HuH-7 (cell line): ENCODE data around the gene YY1.
A peak's percentile ranks its signal among the peaks of the same experiment; 100 is the strongest.

Experiments used
- DNase-seq: peaks from one replicate; pipeline ENCODE4 v3.0.0; 2011; ENCODE audit warnings: low spot score

Gene YY1

GRCh38 chr14:100313464-100314230, 74.7 kb downstream of the YY1 start:
- DNase-seq = no peak

- no peak for DNase-seq
Measured at GRCh38 chr14:100314724-100315123, 75.8 kb downstream of the YY1 start.

- DNase-seq = no peak
Measured at GRCh38 chr14:100317389-100317788, 78.4 kb downstream of the YY1 start.

GRCh38 chr14:100317912-100318808, 79.2 kb downstream of the YY1 start:
- DNase-seq = peak; percentile 76

GRCh38 chr14:100320157-100320856, 81.4 kb downstream of the YY1 start:
- DNase-seq = no peak

- DNase-seq = no peak
Measured at GRCh38 chr14:100321473-100322137, 82.7 kb downstream of the YY1 start.

- DNase-seq = no peak
Measured at GRCh38 chr14:100322138-100322957, 83.4 kb downstream of the YY1 start.

- no peak for DNase-seq
Measured at GRCh38 chr14:100323121-100323941, 84.4 kb downstream of the YY1 start, which contains the start of gene SLC25A47. SLC25A47 (plus strand) TSS chr14:100323339; CDS start chr14:100323415, 76 bp downstream.

- no peak for DNase-seq
Measured at GRCh38 chr14:100323942-100324307, 85.0 kb downstream of the YY1 start.

- DNase-seq = no peak
Measured at GRCh38 chr14:100325231-100325632, 86.3 kb downstream of the YY1 start.

GRCh38 chr14:100325958-100326357, 87.0 kb downstream of the YY1 start:
- DNase-seq = no peak

GRCh38 chr14:100327128-100327527, 88.2 kb downstream of the YY1 start:
- no peak for DNase-seq

- no peak for DNase-seq
Measured at GRCh38 chr14:100328495-100329163, 89.7 kb downstream of the YY1 start.

GRCh38 chr14:100329233-100330006, 90.5 kb downstream of the YY1 start:
- DNase-seq = no peak

GRCh38 chr14:100330007-100330344, 91.0 kb downstream of the YY1 start:
- no peak for DNase-seq

- no peak for DNase-seq
Measured at GRCh38 chr14:100330388-100330931, 91.5 kb downstream of the YY1 start.

- DNase-seq = no peak
Measured at GRCh38 chr14:100332071-100332639, 93.2 kb downstream of the YY1 start.
